ENCODE data around the gene STK32B.
"Not testable (repeated sequence)": the region's sequence is repeated elsewhere in the genome, so short reads cannot be mapped to it uniquely, and the experiment has no call there.

Gene STK32B

GRCh38 chr4:5213087-5213595 is 161.9 kb downstream of the STK32B start:
- no peak for DNase-seq

- no peak for DNase-seq
Observed at GRCh38 chr4:5215321-5215720, 164.0 kb downstream of the STK32B start.

- no peak for DNase-seq
Observed at GRCh38 chr4:5217421-5217820, 166.1 kb downstream of the STK32B start.

- no peak for DNase-seq
Observed at GRCh38 chr4:5218376-5219069, 167.2 kb downstream of the STK32B start.

DNA sequence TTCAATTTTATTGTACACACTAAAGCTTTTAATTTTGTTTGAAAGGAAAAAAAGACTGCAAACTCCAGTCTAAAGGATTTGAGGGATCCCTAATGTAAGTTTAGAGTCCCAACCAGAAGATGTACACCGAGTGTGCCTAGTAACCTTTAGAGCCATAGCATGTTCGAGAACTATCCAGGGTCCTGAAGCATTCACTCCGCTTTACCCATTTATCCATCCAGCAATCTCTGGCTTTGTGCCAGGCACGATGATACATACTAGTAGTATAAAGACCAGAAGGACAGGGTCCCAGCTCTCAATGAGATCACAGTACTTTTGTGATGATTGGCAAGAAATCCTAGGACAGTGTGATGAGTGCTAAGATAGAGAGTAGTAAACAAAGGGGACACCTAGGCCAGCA is 168.7 kb downstream of the STK32B start:
- no peak for DNase-seq

DNA sequence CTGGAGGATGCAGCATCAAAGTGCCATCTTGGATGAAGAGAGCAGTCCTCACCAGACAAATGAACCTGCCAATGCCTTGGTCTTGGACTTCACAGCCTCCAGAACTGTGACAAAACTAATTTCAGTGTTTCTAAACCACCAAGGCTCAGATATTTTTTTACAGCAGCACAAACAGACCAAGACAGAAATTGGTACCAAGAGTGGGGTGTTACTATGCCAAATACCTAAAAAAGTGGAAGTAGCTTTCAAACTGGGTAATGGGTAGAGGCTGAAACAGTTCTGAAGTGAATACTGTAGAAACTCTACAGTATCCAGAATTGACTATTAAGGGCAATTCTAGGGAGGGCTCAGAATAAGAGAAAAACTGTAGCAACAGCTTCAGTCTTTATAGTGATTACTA is 170.8 kb downstream of the STK32B start:
- no peak for DNase-seq

DNA sequence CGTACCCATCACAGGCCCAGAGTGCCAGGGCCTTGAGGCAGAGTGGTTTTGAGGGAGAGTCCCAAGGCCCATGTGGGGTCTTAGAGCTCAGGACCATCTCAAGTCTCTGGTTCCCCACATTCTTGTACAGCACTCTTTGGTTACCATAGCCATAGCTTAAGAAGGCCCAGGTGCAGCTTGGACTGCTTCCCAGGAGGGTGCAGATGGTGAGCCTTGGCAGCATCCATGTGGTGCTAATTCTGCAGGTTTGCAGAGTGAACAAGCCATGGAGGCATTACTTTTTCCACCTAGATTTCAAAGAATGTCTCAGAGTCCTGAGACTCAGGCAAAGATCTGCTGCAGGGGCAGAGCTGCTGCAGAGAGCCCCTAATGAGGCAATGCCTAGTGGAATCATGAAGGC is 171.7 kb downstream of the STK32B start:
- no peak for DNase-seq

- no peak for DNase-seq
Observed at GRCh38 chr4:5224340-5224739, 173.1 kb downstream of the STK32B start.

DNA sequence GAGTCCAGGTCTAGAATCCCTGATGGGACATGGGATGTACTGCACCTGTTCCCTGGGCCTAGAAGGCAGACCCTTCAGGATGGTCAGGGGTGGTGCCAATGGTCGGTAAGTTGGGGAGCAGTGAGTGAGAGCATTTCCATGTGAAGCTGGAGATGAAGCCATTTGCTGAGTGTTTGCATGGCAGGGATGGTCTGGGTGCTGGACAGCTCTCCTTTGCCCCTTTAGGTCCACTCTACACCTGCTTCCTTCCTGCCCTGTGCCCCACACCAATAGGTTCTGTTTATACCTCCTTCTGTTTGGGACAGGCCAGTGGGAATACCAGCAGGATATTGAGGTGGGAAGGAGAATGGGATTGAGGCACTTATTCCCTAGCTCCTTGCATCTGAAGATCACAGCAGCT is 181.3 kb downstream of the STK32B start:
- no peak for DNase-seq

- no peak for DNase-seq
Observed at GRCh38 chr4:5237086-5237660, 185.9 kb downstream of the STK32B start.

- DNase-seq = no peak
Observed at GRCh38 chr4:5238173-5238572, 186.9 kb downstream of the STK32B start.

GRCh38 chr4:5247061-5247460 is 195.8 kb downstream of the STK32B start:
- not testable (repeated sequence) for DNase-seq

DNA sequence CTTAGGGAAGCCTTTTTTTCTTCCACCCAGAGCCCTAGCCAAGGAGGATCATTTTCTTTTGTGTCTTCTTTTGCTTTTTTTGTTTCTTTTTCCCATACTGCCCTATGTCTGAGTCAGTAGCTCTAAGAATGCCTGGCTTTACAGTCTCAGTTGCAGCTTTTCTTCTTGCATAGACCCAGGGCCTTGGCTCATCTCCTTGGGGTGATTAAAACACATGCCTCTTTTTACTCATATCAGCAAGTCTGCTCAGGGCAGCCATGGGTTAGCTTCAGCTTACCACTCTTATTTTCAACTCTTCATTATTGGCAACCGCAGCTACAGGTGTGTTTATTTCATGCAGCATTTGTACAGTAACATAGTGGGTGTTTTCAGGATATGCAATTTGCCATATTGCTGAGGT is 196.5 kb downstream of the STK32B start:
- no peak for DNase-seq

GRCh38 chr4:5249727-5250126 is 198.4 kb downstream of the STK32B start:
- DNase-seq = no peak

DNA sequence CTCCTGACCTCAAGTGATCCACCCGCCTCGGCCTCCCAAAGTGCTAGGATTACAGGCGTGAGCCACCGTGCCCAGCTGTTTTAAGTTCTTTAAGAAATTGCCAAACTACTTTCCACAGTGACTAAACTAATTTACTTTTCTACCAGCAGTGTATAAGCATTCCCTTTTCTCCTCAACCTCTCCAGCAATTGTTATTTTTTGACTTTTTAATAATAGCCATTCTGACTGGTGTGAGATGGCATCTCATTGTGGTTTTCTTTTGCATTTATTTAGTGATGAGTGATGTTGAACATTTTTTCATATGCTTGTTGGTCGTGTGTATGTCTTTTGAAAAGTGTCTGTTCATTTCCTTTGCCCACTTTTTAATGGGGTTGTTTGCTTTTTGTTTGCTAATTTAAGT is 199.3 kb downstream of the STK32B start:
- DNase-seq = not testable (repeated sequence)

GRCh38 chr4:5256421-5256820 is 205.1 kb downstream of the STK32B start:
- DNase-seq = no peak

GRCh38 chr4:5257086-5257485 is 205.8 kb downstream of the STK32B start:
- DNase-seq = no peak

DNA sequence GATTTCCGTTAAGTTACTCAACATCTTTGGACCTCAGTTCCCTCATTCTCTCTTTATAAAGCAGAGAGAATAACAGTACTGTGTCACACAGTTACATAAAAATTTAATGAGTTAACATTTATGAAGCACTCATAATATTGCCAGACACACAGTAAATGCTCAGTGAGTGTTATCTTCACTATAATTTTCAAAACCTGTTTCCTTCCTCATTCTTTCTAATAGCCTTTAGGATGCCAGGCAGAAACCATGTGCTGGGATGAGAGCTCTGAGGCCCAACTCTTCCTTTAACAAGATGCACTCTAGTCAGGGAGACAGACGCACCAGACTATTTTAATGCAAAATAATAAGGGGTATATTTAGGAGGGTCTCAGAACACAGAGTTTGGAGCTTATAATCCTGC is 208.2 kb downstream of the STK32B start:
- no peak for DNase-seq

DNA sequence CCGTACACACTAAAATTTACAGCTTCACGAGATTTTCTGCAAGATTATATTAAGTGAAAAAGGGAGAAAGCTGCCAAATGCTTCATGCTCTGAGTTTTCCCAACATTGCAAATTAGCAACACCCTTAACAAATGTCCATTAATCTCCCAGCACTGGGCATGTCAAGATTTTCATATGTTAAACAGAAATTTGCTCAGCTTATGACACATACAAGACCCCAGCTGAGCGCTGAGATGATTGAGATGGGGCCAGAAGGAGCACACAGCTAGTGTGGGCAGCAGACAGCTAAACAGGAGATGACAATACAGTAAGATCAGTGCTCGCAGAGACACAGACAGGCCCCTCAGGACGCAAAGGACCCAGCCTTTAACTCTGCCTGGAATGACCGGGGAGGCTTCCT is 208.8 kb downstream of the STK32B start:
- no peak for DNase-seq

- DNase-seq = no peak
Observed at GRCh38 chr4:5261866-5262265, 210.6 kb downstream of the STK32B start.

DNA sequence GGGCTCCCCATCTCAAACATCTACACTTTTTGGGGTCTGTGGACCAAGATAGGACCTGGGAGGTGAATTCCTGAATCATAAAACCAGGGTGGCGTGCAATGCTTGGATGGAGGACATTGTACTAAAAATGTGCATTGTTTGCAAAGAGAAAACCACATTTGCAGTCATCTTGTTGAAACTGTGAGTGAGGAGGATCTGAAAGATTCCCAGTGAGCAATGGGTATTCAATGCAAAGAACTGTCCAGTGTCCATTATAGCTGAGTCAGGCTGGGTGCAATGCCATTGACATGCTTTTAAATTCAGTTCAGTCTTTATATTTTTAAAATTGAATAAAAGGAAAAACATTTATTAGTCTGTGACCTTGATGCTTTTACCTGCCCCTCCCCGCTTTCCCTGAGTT is 215.7 kb downstream of the STK32B start:
- no peak for DNase-seq

- no peak for DNase-seq
Observed at GRCh38 chr4:5267408-5267807, 216.1 kb downstream of the STK32B start.

DNA sequence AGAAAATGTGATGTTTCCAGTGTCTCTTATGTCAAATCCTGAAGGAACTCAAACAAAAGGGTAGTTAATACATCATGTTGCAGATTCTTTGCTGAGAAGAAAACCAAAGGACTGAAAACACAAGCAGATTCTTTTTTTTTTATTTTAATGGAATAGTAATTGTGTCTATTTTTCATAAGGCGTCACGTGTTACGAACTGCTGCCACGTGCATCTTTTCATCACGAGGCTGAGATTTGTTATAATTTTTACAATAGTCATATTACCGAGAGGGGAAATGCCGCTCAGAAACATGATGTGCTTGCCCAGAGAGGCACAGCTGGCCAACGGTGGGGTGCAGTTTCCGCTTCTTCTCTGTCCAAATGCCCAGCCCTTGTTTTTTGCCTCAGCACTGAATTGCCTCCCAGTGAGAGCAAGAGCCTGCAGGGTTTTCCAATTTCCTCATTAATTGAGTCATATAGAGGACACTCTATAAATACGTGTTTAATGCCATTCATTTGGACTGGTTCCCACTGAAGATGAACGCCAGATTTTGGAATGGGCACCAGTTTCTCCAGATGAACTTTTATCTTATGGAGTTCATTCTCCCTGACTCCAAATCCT is 225.3 kb downstream of the STK32B start:
- DNase-seq = no peak

- no peak for DNase-seq
Observed at GRCh38 chr4:5277079-5277478, 225.8 kb downstream of the STK32B start.

DNA sequence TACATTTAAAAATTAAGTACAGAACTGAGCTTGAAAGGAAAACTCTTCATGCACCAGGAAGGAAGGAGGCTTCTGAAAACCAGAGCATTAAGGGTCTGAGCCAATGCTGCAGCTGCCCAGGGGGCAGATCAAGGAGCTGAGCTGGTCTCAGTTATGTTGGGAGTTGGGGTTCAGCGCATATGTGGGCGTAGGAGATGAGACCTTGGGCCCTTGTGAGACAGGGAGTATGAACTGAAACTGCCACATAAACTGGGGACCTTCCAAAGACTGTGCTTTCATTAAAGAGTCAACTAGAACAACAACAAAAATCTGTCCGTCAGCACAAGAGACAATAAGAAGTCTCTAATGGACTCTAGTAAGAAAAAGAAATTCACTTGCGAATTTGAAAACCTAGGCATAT is 226.9 kb downstream of the STK32B start:
- DNase-seq = no peak

Measured in activated CD4-positive, CD25-positive, alpha-beta regulatory T cell treated with anti-CD3 and anti-CD28 coated beads, Interleukin-2, amount 50 U/mL, for 72 hours (primary cell).